Natural killer cell (primary cell): ENCODE measurements around the gene TBXA2R. TPM values are rescaled to one million over a fixed set of nuclear protein-coding genes. Genes with fewer than 3 reads are reported as not detected.
A peak's percentile ranks its signal among the peaks of the same experiment; 100 is the strongest.

Source experiments
- ATAC-seq, 3 donors: fragments of 150-1000 bp in 2 of 3; fragments of 200-7000 bp in 1 of 3; cut with Tn5 transposase; 1 replicate in 1 of 3; 2 replicates in 2 of 3; pipeline ENCODE4 v1.10.0; 2021; ENCODE audit warnings: mild to moderate bottlenecking in 2 of 3, moderate library complexity in 2 of 3
- DNase-seq, 2 donors: peaks; one replicate each; pipeline versions ENCODE4 v3.0.0 to v3.0.0-alpha.2; 2013 to 2021; ENCODE audit warnings: mixed read lengths in 1 of 2
- H3K27ac ChIP-seq: one replicate; pipeline ENCODE4 v1.5.1; 2013; ENCODE audit warnings: mild to moderate bottlenecking, low read length
- H3K27me3 ChIP-seq: one replicate; pipeline ENCODE4 v1.6.1; 2013; ENCODE audit warnings: low read length; ENCODE audit not compliant: control insufficient read depth, insufficient read depth
- H3K36me3 ChIP-seq: one replicate; pipeline ENCODE4 v1.6.1; 2013; ENCODE audit warnings: low read length; ENCODE audit not compliant: control insufficient read depth, insufficient read depth
- H3K4me1 ChIP-seq: one replicate; pipeline ENCODE4 v1.6.1; 2013; ENCODE audit warnings: low read length; ENCODE audit not compliant: control insufficient read depth, insufficient read depth
- H3K4me3 ChIP-seq: one replicate; pipeline ENCODE4 v1.5.1; 2013; ENCODE audit warnings: low read length
- H3K9me3 ChIP-seq: one replicate; pipeline ENCODE4 v1.6.1; 2013; ENCODE audit warnings: low read length; ENCODE audit not compliant: control insufficient read depth, insufficient read depth
- H3K27ac Mint-ChIP-seq, 2 donors: one replicate each; pipeline ENCODE4 v1.8.0; 2022; ENCODE audit warnings: mild to moderate bottlenecking in 2 of 2, mixed read lengths in 2 of 2, moderate library complexity in 1 of 2
- H3K27me3 Mint-ChIP-seq, 2 donors: one replicate each; pipeline ENCODE4 v1.8.0; 2022; ENCODE audit warnings: low read depth in 2 of 2, mixed read lengths in 2 of 2
- H3K36me3 Mint-ChIP-seq: one replicate; pipeline ENCODE4 v1.8.0; 2022; ENCODE audit warnings: mixed read lengths
- H3K4me1 Mint-ChIP-seq, 2 donors: one replicate each; pipeline ENCODE4 v1.8.0; 2022; ENCODE audit warnings: mixed read lengths in 2 of 2
- H3K4me3 Mint-ChIP-seq: one replicate; pipeline ENCODE4 v1.8.0; 2022; ENCODE audit warnings: mild to moderate bottlenecking, moderate library complexity, mixed read lengths
- H3K9me3 Mint-ChIP-seq, 2 donors: one replicate each; pipeline ENCODE4 v1.8.0; 2022; ENCODE audit warnings: mixed read lengths in 2 of 2
- WGBS: methylation state at CpG from one replicate; pipeline ENCODE4 v1.1.7; 2013; ENCODE audit warnings: missing lambda C conversion rate; ENCODE audit not compliant: insufficient coverage; 5-methylcytosine and 5-hydroxymethylcytosine counted together
- intact Hi-C: fragments of 100-400 bp; cut with micrococcal nuclease; formaldehyde crosslinking; loops from one replicate; pipeline ENCODE4 v1.14.2; 2022
- total RNA-seq, 4 donors: library from RNA; stranded (reverse); fragments of 120-200 nt in 1 of 4; gene quantifications; one replicate each; pipeline versions ENCODE4 v1.2.3 to v1.2.4, GENCODE V29; 2013 to 2022
- TF ChIP-seq, protein P1 (sequence below): fragments of 200-600 bp; IDR thresholded peaks from one replicate; pipeline ENCODE4 v1.8.0; 2022; ENCODE audit warnings: antibody characterized with exemption

TBXA2R gene
- total RNA-seq, 3 donors from 2014 or later (not counting 1 experiment from before 2014, with no cell fraction given), result 1.4 to 2.1 (median 2.1) TPM

DNA sequence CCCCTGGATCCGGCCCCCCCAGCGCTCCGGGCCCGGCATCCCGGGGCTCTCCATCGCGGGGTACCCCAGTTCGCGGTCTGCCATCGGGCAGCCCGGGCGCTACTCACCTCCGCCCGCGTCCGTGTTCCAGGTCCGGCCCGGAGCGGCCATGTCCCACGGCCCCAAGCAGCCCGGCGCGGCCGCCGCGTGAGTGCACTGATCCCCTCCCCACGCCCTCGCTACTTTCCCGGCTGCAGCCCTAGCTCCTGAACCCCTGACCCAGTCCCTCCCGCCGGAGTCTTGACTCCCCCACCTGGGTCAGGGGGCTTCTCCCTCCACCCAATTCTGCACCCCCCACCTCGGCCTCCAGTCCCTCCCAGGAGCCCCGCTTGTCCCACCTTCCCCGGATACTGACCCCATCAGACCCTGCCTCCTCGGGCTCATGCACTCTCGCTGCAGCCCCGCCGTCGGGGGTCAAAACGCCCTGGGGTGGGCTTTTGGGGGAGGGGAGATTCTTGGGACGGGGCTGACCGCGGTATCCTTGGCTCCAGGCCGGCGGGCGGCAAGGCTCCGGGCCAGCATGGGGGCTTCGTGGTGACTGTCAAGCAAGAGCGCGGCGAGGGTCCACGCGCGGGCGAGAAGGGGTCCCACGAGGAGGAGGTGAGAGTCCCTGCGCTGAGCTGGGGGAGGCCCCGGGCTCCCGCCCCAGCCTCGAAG is 33.4 kb downstream of the TBXA2R start:
- H3K36me3 Mint-ChIP-seq, result no peaks in the 10 kb centered on the region
- H3K4me3 ChIP-seq, result peak overlapping the region; percentile 84
- TF ChIP-seq, protein P1, sequence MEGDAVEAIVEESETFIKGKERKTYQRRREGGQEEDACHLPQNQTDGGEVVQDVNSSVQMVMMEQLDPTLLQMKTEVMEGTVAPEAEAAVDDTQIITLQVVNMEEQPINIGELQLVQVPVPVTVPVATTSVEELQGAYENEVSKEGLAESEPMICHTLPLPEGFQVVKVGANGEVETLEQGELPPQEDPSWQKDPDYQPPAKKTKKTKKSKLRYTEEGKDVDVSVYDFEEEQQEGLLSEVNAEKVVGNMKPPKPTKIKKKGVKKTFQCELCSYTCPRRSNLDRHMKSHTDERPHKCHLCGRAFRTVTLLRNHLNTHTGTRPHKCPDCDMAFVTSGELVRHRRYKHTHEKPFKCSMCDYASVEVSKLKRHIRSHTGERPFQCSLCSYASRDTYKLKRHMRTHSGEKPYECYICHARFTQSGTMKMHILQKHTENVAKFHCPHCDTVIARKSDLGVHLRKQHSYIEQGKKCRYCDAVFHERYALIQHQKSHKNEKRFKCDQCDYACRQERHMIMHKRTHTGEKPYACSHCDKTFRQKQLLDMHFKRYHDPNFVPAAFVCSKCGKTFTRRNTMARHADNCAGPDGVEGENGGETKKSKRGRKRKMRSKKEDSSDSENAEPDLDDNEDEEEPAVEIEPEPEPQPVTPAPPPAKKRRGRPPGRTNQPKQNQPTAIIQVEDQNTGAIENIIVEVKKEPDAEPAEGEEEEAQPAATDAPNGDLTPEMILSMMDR, result no peak
- peaks cover 26% of the 10 kb centered on the region for H3K4me1 ChIP-seq
- intact Hi-C loops, result loop anchor here (2.0 kb wide), 2 partner anchors 53 to 67 kb away; partner anchors contain the start of genes CACTIN and FZR1
- H3K27ac Mint-ChIP-seq, result peak overlapping the region in 1 of 2 donors; percentile 85
- ATAC-seq (peak in 2 of 3 donors; percentile 1 to 6), DNase-seq (no peak)
- peak overlapping the region; percentile 87 for H3K4me3 Mint-ChIP-seq
- H3K9me3 Mint-ChIP-seq, result no peaks in the 10 kb centered on the region
- no peaks in the 10 kb centered on the region for H3K9me3 ChIP-seq
- 1% methylated on average over 60 of the region's 60 CpGs for WGBS
- peaks cover 7 to 25% of the 10 kb centered on the region in 2 donors for H3K4me1 Mint-ChIP-seq
- H3K27me3 ChIP-seq, result no peaks in the 10 kb centered on the region
- no peaks in the 10 kb centered on the region for H3K27me3 Mint-ChIP-seq
- H3K36me3 ChIP-seq, result no peaks in the 10 kb centered on the region
- H3K27ac ChIP-seq, result peak overlapping the region; percentile 61

DNA sequence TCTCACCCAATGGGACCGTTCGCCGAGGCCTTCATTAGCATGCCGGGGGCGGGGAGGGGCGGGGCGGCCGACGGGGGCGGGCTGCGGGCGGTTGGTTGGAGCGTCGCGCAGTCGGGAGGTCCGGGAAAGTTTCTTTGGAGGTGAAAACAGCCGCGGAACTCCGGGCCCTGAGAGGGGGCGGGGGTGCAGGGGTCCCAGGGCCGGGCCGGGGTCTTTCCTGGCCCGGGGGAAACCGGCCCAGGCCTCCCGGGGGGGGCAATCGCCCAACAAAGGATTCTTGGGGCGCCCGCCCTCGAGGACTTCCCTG is 33.9 kb downstream of the TBXA2R start, which contains the start of gene HMG20B:
Gene HMG20B, plus strand, starts transcription at position 90 of the 307 bp plus-strand sequence. CDS start 366 bp downstream, outside the sequence.
- Histone ChIP-seq H3K27ac (peak within 1 kb of the TSS; percentile 67), H3K9me3 (no peaks in the 10 kb centered on the region), H3K4me1 (peaks cover 26% of the 10 kb centered on the region), H3K4me3 (peak within 1 kb of the TSS; percentile 84), H3K36me3 (no peaks in the 10 kb centered on the region), H3K27me3 (no peaks in the 10 kb centered on the region)
- Mint-ChIP-seq H3K36me3 (no peaks in the 10 kb centered on the region), H3K27me3 (no peaks in the 10 kb centered on the region), H3K4me1 (peaks cover 7 to 25% of the 10 kb centered on the region in 2 donors), H3K27ac (peak within 1 kb of the TSS; percentile 61 to 85), H3K9me3 (no peaks in the 10 kb centered on the region), H3K4me3 (peak within 1 kb of the TSS; percentile 88)
- TF ChIP-seq, protein P1, result no peak
- intact Hi-C loops, result loop anchor here (1.0 to 2.0 kb wide), 3 partner anchors 15 to 66 kb away; partner anchors contain the start of genes CACTIN and FZR1
- under 1% methylated on average over 30 of the region's 30 CpGs for WGBS
- no peak for DNase-seq
- ATAC-seq, result peak in 2 of 3 donors; percentile 3 to 5

DNA sequence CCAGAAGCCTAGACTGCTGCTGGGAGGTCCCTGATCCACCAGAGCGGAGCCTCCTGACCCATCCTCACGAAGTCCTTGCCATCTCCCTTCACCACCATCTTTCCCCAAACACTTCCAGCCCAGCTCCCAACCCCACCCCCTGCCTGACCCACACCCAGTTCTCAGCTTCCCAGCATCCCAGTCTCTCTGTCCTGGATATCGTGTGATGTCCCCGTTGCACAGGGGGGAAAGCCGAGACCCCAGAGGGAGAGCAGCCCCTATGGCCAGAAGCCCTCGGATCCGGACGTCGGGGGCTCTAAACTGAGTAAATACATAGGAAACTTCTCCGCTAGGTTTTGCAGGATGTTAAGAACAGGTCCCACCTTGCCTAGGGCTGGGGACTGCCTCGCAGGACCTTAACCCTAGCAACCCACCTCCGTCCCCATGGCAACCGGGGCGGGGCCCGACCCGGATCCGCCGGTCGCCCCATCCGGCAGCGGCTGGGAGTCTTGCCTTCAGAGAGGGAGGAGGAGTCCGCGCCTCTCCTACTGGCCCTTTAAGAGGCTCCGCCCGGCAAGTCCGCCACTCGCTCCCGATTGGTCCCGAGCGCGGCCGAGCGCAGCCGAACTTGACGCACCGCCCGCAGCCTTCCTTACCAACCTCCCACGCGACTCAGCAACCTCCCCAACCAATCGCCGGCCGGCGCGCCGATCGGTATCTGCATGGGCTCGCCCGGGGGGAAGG is 34.4 kb downstream of the TBXA2R start:
- H3K9me3 ChIP-seq, result no peaks in the 10 kb centered on the region
- Mint-ChIP-seq H3K9me3 (no peaks in the 10 kb centered on the region), H3K27me3 (no peaks in the 10 kb centered on the region), H3K4me1 (peaks cover 7 to 25% of the 10 kb centered on the region in 2 donors), H3K4me3 (peak overlapping the region; percentile 88), H3K27ac (peak overlapping the region; percentile 61 to 85), H3K36me3 (no peaks in the 10 kb centered on the region)
- H3K4me3 ChIP-seq, result peak overlapping the region; percentile 49
- intact Hi-C loops, result loop anchor here (1.0 to 2.0 kb wide), 3 partner anchors 14 to 65 kb away; partner anchors contain the start of genes CACTIN and FZR1
- TF ChIP-seq, protein P1, result no peak
- peak overlapping the region; percentile 67 for H3K27ac ChIP-seq
- H3K27me3 ChIP-seq, result no peaks in the 10 kb centered on the region
- H3K4me1 ChIP-seq, result peaks cover 26% of the 10 kb centered on the region
- H3K36me3 ChIP-seq, result no peaks in the 10 kb centered on the region
- 3% methylated on average over 48 of the region's 48 CpGs for WGBS
- DNase-seq (peak; percentile 98 to 99), ATAC-seq (peak; percentile 93 to 99 (median 94))
